HepG2 (cell line): ENCODE data around the gene TAF13. TPM values are rescaled to one million over a fixed set of nuclear protein-coding genes. Genes with fewer than 3 reads are reported as not detected.

Experiments used
- AGO2 ChIP-seq: fragments of 200-400 bp; formaldehyde crosslinking; optimal IDR thresholded peaks from 2 replicates; pipeline ENCODE3; 2017; ENCODE audit warnings: mild to moderate bottlenecking, low read depth, low read length, moderate library complexity
- AKAP8 ChIP-seq: sonication (generic); formaldehyde crosslinking; IDR thresholded peaks from 2 replicates; pipeline ENCODE4 v1.5.1; 2020; ENCODE audit warnings: mild to moderate bottlenecking, missing genetic modification reagents
- BCL6 ChIP-seq: IDR thresholded peaks from 2 replicates; pipeline ENCODE4 v1.6.1; 2016; ENCODE audit warnings: missing genetic modification reagents, missing compliant biosample characterization
- HINFP ChIP-seq: sonication (generic); formaldehyde crosslinking; IDR thresholded peaks from 2 replicates; pipeline ENCODE4 v1.4.0; 2020; ENCODE audit warnings: low read depth, mild to moderate bottlenecking, missing genetic modification reagents
- HOXA7 ChIP-seq: sonication (generic); formaldehyde crosslinking; IDR thresholded peaks from 2 replicates; pipeline ENCODE4 v1.8.1; 2022; ENCODE audit warnings: mild to moderate bottlenecking, missing genetic modification reagents, moderate library complexity
- JDP2 ChIP-seq: sonication (generic); formaldehyde crosslinking; IDR thresholded peaks from 2 replicates; pipeline ENCODE4 v1.8.1; 2022; ENCODE audit warnings: missing genetic modification reagents, borderline replicate concordance
- KDM4B ChIP-seq: sonication (generic); formaldehyde crosslinking; IDR thresholded peaks from 2 replicates; pipeline ENCODE4 v1.4.0; 2020; ENCODE audit warnings: missing genetic modification reagents
- KLF15 ChIP-seq: sonication (generic); formaldehyde crosslinking; IDR thresholded peaks from 2 replicates; pipeline ENCODE4 v1.8.1; 2023; ENCODE audit warnings: borderline replicate concordance, mild to moderate bottlenecking, inconsistent platforms, missing genetic modification reagents, mixed read lengths
- PAF1 ChIP-seq: IDR thresholded peaks from 2 replicates; pipeline ENCODE4 v1.6.1; 2016; ENCODE audit warnings: missing genetic modification reagents, missing compliant biosample characterization
- POLR2G ChIP-seq: fragments of 200-400 bp; formaldehyde crosslinking; IDR thresholded peaks from 2 replicates; pipeline ENCODE4 v1.6.1; 2018; ENCODE audit warnings: mild to moderate bottlenecking, low read depth, low read length, moderate library complexity
- SNRNP70 ChIP-seq: fragments of 200-400 bp; formaldehyde crosslinking; IDR thresholded peaks from 2 replicates; pipeline ENCODE4 v1.6.1; 2017; ENCODE audit warnings: mild to moderate bottlenecking, low read depth, low read length, moderate library complexity
- ZBED4 ChIP-seq: sonication (generic); formaldehyde crosslinking; IDR thresholded peaks from 2 replicates; pipeline ENCODE4 v1.4.0; 2020; ENCODE audit warnings: missing genetic modification reagents, borderline replicate concordance
- ZNF44 ChIP-seq: sonication (generic); formaldehyde crosslinking; IDR thresholded peaks from 2 replicates; pipeline ENCODE4 v1.5.1; 2020; ENCODE audit warnings: mild to moderate bottlenecking, missing genetic modification reagents
- polyA plus RNA-seq, 8 experiments: library from polyadenylated mRNA; depleted of rRNA in 3 of 8; stranded (reverse) in 7 of 8; unstranded in 1 of 8; fragments of >200 nt; fragmentation: Illumina TruSeq in 4 of 8; extraction: Trizol in 4 of 8; gene quantifications; 2 replicates each; pipeline versions ENCODE4 v1.2.1 to v1.2.3, GENCODE V29; 2011 to 2016; ENCODE audit warnings: low read depth in 4 of 8, missing spikeins in 1 of 8, mixed read lengths in 1 of 8; ENCODE audit not compliant: insufficient read depth in 1 of 8
- total RNA-seq, 5 experiments: library from RNA; depleted of rRNA; stranded (reverse); fragments of >200 nt; fragmentation: Illumina TruSeq; extraction: Trizol; gene quantifications; 2 replicates each; pipeline ENCODE4 v1.2.3, GENCODE V29; 2016; ENCODE audit warnings: low read depth in 1 of 5
- TF ChIP-seq, protein P1 (sequence below): sonication (generic); formaldehyde crosslinking; conservative IDR thresholded peaks from 2 replicates; pipeline ENCODE4 v1.4.0; 2020; ENCODE audit warnings: missing genetic modification reagents
- TF ChIP-seq, protein P2 (sequence below): IDR thresholded peaks from 2 replicates; pipeline ENCODE4 v1.6.1; 2016; ENCODE audit warnings: mild to moderate bottlenecking, missing biosample characterization, missing genetic modification reagents
- TF ChIP-seq, protein P3 (sequence below): sonication (generic); formaldehyde crosslinking; IDR thresholded peaks from 2 replicates; pipeline ENCODE4 v1.4.0; 2020; ENCODE audit warnings: mild to moderate bottlenecking, missing genetic modification reagents, borderline replicate concordance

Gene TAF13
- total and polyA plus RNA-seq, 2 of the 13 experiments (the other 11 are each of a cell fraction or from before 2014, with no cell fraction given): 11.5 to 36.3 TPM

DNA sequence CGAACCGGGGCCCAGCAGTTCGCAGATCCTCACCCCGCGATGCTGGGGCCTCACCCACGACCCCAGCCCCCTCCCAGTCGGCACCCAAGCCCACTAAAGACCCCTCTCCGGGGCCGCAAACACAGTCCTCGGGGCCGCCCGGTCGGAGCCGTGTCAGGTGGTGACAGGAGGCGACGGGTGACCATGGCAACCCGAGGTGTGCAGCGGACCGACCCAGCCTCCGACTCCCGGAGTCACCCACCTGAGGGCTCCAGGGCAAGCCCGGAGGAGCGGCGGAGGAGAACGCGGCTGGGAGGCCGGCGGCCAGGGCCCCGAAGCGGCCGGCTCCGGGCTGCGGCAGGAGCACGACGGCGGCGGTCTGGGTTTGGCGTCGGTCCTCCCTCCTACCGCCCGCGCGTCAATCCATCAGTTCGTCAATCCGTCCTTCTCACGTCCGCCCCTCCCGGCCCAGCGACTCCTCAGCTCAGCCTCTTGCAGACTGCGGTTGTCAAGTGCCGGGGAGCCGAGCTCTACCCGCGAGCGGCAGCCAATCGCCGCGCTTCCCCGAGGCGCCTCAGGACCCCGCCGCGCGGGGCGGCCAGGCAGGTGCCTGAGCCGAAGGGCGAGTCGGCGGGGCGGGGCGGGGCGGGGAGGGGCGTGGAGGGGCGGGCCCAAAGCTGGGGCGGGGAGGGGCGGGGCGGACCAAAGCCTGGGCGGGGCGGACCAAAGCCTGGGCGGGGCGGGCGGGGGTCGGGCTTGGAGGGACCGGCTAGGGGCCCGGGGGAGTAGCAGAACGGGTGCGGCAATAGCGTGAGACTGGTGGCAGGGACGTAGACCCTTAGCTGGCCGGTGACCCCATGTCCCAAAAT is 34.0 kb downstream of the TAF13 start, which contains the start of gene WDR47 (continued):
- TF ChIP-seq, protein P1, sequence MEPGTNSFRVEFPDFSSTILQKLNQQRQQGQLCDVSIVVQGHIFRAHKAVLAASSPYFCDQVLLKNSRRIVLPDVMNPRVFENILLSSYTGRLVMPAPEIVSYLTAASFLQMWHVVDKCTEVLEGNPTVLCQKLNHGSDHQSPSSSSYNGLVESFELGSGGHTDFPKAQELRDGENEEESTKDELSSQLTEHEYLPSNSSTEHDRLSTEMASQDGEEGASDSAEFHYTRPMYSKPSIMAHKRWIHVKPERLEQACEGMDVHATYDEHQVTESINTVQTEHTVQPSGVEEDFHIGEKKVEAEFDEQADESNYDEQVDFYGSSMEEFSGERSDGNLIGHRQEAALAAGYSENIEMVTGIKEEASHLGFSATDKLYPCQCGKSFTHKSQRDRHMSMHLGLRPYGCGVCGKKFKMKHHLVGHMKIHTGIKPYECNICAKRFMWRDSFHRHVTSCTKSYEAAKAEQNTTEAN (CRISPR knock-in tag): no peak
- no peak for TF ChIP-seq ZNF44 (CRISPR knock-in tag)
- no peak for TF ChIP-seq SNRNP70
- TF ChIP-seq POLR2G: peak; percentile 93
- peak; percentile 42; the same call in 1 of the 2 replicates for TF ChIP-seq ZBED4 (CRISPR knock-in tag)
- TF ChIP-seq PAF1 (CRISPR knock-in tag): no peak
- TF ChIP-seq, protein P2, sequence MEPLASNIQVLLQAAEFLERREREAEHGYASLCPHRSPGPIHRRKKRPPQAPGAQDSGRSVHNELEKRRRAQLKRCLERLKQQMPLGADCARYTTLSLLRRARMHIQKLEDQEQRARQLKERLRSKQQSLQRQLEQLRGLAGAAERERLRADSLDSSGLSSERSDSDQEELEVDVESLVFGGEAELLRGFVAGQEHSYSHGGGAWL (CRISPR knock-in tag): peak; percentile 67; the same call in 1 of the 2 replicates
- TF ChIP-seq HINFP (CRISPR knock-in tag): no peak
- no peak for TF ChIP-seq KLF15 (CRISPR knock-in tag)
- TF ChIP-seq BCL6 (CRISPR knock-in tag): no peak
- no peak for TF ChIP-seq JDP2 (CRISPR knock-in tag)
- TF ChIP-seq, protein P3, sequence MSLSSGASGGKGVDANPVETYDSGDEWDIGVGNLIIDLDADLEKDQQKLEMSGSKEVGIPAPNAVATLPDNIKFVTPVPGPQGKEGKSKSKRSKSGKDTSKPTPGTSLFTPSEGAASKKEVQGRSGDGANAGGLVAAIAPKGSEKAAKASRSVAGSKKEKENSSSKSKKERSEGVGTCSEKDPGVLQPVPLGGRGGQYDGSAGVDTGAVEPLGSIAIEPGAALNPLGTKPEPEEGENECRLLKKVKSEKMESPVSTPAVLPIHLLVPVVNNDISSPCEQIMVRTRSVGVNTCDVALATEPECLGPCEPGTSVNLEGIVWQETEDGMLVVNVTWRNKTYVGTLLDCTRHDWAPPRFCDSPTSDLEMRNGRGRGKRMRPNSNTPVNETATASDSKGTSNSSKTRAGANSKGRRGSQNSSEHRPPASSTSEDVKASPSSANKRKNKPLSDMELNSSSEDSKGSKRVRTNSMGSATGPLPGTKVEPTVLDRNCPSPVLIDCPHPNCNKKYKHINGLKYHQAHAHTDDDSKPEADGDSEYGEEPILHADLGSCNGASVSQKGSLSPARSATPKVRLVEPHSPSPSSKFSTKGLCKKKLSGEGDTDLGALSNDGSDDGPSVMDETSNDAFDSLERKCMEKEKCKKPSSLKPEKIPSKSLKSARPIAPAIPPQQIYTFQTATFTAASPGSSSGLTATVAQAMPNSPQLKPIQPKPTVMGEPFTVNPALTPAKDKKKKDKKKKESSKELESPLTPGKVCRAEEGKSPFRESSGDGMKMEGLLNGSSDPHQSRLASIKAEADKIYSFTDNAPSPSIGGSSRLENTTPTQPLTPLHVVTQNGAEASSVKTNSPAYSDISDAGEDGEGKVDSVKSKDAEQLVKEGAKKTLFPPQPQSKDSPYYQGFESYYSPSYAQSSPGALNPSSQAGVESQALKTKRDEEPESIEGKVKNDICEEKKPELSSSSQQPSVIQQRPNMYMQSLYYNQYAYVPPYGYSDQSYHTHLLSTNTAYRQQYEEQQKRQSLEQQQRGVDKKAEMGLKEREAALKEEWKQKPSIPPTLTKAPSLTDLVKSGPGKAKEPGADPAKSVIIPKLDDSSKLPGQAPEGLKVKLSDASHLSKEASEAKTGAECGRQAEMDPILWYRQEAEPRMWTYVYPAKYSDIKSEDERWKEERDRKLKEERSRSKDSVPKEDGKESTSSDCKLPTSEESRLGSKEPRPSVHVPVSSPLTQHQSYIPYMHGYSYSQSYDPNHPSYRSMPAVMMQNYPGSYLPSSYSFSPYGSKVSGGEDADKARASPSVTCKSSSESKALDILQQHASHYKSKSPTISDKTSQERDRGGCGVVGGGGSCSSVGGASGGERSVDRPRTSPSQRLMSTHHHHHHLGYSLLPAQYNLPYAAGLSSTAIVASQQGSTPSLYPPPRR (CRISPR knock-in tag): no peak
- TF ChIP-seq AKAP8 (CRISPR knock-in tag): no peak
- no peak for TF ChIP-seq HOXA7 (CRISPR knock-in tag)
- TF ChIP-seq AGO2: peak; percentile 45
- no peak for TF ChIP-seq KDM4B (CRISPR knock-in tag)
